ENCODE results near the gene NOP9. TPM values are rescaled to one million over a fixed set of nuclear protein-coding genes. Genes with fewer than 3 reads are reported as not detected.

NOP9 gene
- total and polyA plus RNA-seq, 9 of the 15 experiments (the other 6 are each of a cell fraction or from before 2014, with no cell fraction given): 1.0 to 27.9 (median 15.1) TPM

DNA sequence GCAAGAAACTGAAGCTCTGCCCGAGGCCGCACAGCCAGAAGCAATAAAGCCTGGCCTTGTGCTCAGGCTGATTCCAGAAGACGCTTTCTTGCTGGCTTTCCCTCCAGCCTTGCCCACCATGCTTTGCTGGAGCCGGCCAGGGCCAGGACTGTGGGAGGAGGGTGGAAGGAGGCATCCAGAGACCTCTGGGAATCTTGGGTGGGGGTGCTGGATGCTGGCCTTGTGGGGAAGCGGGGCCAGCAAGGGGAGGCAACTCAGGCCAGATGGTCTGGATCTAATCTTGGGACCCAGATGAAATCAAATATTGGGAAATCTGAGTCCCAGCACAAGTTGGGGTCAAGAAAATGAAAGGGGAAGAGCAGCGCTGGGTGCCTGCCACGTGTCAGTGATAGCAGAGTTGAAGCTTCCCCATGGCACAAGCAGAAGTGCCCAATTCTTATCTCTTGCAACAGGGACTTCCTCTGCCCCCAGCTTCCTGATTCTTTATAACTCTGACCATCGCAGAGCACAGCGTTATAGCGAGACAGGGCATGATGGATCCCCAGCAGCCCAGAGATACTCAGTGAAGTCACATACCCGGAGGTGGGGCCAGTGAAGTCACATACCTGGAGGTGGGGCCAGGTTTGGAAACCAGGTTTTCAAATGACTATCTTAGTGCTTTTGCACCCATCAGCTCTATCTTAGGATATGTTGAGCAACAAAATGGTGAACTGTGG is 21.9 kb upstream of the NOP9 start:
- in situ Hi-C loops (cut with MboI): no loop called here
- Histone ChIP-seq H3K9me3 (replicated peaks; ENCODE audit: control insufficient read depth, insufficient read depth, low read depth, low read length) (no peaks in the 10 kb centered on the region), H2AFZ (ENCODE audit: low read depth, low read length) (no peak overlapping the region), H3K4me2 (ENCODE audit: insufficient read depth, low read length) (no peak overlapping the region), H3K36me3 (ENCODE audit: control insufficient read depth, insufficient read depth, low read length) (no peaks in the 10 kb centered on the region; the same call in 2 of the 3 replicates), H3K4me3 (no peak overlapping the region), H3K79me2 (ENCODE audit: control insufficient read depth, insufficient read depth, low read length) (no peaks in the 10 kb centered on the region), H3K4me1 (replicated peaks in 1 of 2; ENCODE audit: control insufficient read depth in 2 of 2, insufficient read depth in 2 of 2, low read length in 2 of 2) (peaks cover 16 to 19% of the 10 kb centered on the region in 2 experiments; a peak in 4 of 5 replicates), H3K27me3 (ENCODE audit: control insufficient read depth in 2 of 2, insufficient read depth in 2 of 2, low read length in 2 of 2) (no peaks in the 10 kb centered on the region), H3K9me1 (ENCODE audit: control insufficient read depth, insufficient read depth, low read length) (peaks cover 2% of the 10 kb centered on the region), H3K27ac (ENCODE audit: extremely low read depth, low read depth, low read length) (no peak overlapping the region), H3K9ac (ENCODE audit: insufficient read depth in 1 of 2, low read depth in 2 of 2, low read length in 2 of 2) (0 out of 4 replicates have a peak overlapping the region, but pooled peaks of 1 of the 2 experiments have one; percentile 36), H4K20me1 (replicated peaks; ENCODE audit: control insufficient read depth, insufficient read depth, low read length) (no peaks in the 10 kb centered on the region)
- 44% methylated on average over 10 of the region's 11 CpGs for WGBS (ENCODE audit: insufficient coverage, low coverage, missing lambda C conversion rate)
- FAIRE-seq (no peak), DNase-seq (ENCODE audit: extremely low read depth in 1 of 4, low spot score in 3 of 4) (no peak), ATAC-seq (no peak)
- no TSS peak for BruUV-seq (replicated peaks)
- intact Hi-C loops (cut with micrococcal nuclease): no loop called here
- TF ChIP-seq L3MBTL2 (IDR thresholded peaks at IDR 0.05) (0 out of 2 replicates have a peak, but pooled peaks have one; percentile 32), ZNF263 (CRISPR knock-in tag; IDR thresholded peaks at IDR 0.05; ENCODE audit: borderline replicate concordance) (no peak), KDM4B (IDR thresholded peaks at IDR 0.05; ENCODE audit: borderline replicate concordance in 2 of 2, low read depth in 1 of 2) (no peak), SPI1 (IDR thresholded peaks at IDR 0.05; ENCODE audit: borderline replicate concordance, low read depth, low read length) (0 out of 2 replicates have a peak, but pooled peaks have one; percentile 17), CBFA2T3 (IDR thresholded peaks at IDR 0.05) (0 out of 2 replicates have a peak, but pooled peaks have one; percentile 26)
- TF ChIP-seq, protein P1, sequence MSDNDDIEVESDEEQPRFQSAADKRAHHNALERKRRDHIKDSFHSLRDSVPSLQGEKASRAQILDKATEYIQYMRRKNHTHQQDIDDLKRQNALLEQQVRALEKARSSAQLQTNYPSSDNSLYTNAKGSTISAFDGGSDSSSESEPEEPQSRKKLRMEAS (CRISPR knock-in tag; IDR thresholded peaks at IDR 0.05): peak; percentile 32; the same call in 1 of the 2 replicates
- ChIA-PET POLR2A (no interaction called here), CTCF (ENCODE audit: low intra/inter-chr PET ratio) (no interaction called here)
